GM18511 (cell line): Measurements from ENCODE around the gene RALGPS1.
"Not testable (repeated sequence)": the region's sequence is repeated elsewhere in the genome, so short reads cannot be mapped to it uniquely, and the experiment has no call there.

Experiments used
- ATAC-seq: cut with Tn5 transposase; IDR thresholded peaks from one replicate; pipeline ENCODE4 v1.9.1; 2021; ENCODE audit warnings: mild to moderate bottlenecking, moderate library complexity; ENCODE audit not compliant: unreplicated experiment

The RALGPS1 gene

DNA sequence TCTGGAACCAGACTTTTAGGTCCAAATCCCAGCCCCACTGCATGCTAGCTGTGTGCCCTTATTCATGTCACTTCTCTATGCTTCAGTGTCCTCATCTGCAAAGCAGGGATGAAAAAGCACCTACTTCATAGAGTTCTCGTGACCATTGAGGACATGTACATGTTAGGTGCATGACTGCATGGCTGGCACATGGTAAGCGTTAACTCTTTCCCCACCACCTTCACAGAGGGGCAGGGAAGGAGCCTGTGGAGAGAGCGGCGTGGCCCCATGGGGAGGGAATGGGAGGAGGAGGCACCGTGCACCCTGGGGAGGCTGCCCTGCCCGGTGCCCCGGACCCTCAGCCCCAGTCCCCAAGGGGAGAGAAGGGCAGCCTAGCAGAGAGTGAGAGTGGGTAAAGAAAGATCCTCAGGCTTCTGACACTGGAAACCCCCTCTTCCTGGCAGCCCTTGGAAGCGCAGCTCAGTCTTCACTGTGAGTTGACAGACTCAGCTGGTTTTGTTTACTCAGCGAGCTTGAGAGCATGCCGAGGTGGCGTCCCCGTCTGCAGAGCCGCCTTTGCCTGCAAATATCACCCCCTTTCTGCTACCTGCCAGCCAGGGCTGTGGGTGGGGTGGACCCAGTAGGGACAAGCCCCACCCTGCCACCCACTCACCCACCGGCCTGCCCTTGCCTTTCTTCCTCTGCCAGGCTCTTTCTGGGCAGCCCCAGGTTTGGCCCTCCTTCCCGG is 218.5 kb downstream of the RALGPS1 start:
- no peak for ATAC-seq

DNA sequence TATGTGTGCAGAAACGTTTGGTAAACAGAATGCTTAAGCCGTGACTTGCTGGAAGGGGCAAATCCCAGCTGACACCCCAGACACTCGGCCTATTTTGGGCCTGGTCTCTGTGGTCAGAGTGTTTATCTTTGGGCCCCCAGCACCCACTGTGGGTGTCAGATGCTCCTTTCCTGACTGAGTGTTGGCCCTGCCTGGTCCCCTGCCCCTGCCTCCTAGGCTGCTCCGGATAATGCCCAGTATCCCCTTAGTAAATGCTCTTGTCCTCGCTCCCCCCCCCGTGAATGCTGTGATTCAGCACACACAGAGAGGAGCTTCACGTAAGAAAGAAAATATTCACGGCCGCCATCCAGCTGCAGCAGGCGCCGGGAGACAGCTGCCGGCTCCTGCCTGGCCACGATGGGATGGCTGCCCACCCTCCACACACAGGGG is 219.2 kb downstream of the RALGPS1 start:
- no peak for ATAC-seq

DNA sequence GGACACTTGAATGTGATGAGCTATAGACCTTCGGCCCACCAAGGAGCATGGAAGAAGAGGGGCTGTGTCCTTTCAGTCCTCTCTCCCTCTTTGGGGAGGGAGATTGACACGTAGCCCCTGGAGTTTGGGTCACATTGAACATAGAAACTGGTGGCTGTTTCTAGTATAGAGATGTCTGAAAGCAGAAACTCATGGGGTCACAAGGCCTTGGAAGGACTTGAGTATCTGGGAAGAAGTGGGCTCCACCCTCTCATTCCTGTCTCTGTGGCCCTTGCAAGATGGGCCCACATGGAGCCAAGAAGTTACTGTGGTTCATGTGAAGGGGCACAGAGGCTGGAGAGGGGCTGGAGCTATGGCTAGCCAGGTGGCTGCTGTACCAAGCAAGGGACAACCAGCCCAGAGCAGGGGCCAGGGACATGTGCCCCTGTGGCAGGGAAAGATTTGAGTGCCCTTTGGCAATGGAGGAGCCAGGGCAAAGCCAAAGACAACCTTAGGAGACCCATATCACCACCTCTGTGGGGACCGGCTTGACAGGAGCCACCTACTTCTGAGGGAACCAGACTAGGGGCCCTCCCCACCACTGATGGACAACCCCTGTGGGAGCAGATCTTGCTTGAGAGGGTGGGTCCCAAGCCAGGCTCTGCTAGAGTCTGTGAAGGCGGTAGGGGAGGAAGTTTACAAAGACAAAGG is 220.6 kb downstream of the RALGPS1 start:
- no peak for ATAC-seq

DNA sequence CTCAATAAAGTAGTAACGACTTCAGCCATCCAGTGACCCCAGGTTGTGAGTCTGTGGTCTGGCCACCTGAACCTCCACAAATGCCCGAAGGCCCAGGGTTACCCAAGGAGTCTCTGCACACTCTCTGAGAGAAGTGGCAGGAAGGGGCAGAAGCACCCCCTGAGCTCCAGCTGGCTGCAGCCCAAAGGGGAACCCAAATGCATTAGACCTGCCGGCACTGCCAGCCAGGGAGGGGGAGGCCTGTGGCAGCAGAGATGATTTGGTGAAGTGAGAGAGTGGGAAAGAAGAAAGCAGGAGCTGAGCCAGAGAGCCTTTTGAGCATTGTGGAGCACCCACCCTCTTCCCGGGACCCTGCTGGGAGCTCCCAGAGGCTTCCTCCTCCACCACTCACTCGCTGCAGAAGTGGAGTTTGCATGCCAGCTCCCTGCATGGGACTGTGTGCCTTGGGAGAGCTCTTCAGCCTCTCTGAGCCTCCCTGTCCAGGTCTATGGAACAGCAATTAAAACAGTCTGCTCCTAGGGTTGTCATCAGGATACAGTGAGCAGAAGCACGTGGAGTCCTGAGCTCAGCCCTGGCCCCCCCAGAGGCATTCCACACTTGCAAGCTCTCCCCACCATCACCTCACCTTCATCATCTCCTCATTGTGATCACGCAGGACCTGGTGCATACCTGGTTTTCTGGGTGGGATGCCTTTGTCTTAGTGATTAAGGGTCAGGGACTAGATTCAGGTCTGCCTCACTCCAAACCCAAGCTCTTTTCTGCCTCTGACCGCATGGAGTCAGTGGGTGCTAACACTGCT is 221.7 kb downstream of the RALGPS1 start:
- ATAC-seq, result no peak

DNA sequence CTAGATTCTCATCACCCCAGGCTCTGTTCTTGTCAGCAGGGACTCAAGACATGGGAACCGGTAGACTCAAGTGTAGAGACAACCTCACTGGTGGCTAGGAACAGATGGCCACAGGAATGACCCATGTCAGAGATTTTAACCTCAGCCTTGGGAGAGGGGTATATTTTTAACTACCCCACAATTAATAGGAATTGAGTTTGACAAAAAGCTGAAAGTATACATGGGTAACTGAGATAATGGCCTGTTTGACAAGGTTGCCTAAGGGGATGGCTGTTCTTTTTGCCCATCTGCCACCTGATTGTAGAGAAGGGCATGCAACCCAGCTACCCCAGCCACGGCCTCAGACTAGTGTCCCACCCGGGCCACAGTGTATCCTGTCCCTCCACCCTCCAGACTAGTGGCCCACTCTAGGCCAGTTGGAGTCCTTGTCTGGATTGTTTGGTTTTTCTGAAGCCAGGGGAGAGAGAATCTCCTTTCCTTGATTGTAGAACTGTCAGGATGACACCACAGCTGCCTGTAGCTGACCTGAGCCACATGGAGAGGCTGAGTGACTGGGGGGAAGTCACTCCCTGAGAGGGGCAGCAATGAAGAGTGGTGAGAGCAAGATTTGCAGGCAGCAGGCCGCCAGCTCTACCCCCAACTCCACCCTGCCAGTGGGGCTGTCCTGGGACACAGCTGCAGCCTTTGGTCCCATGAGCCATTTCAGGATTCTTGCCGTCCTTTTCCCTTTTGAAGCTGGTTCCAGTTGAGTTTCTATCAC is 222.5 kb downstream of the RALGPS1 start:
- no peak for ATAC-seq

DNA sequence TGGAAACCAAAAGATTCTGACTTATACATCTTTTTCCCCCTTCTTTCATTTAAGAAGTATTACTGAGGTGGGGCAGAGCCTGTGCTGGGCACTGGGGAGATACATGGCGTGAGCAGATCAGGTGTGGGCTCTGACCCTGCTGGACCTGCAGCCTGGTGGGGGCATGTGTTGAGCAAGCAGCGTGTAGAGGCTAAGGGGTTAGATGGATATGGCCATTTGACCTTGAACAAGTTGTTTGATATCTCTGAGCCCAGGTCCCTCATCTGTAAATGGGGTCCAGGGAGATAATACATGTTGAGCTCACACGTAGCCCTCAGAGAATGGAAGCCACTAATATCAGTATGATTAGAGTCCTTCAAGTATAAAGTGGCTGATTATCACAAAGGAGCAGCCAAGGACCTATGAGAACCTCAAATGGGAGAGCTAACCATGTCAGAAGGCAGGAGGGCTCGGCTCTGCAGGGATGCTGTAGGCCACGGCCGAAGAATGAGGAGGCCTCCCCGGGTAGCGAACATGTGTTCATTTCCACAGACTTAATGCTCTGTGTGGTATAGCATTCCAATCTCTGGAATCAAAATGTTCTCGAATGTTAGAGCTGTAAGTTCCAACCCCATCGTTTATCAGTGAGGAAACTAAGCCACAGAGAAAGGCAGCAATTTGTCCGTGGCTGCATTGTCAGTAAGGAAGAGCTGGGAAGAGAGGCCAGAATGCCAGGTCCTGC is 223.2 kb downstream of the RALGPS1 start:
- ATAC-seq, result no peak

DNA sequence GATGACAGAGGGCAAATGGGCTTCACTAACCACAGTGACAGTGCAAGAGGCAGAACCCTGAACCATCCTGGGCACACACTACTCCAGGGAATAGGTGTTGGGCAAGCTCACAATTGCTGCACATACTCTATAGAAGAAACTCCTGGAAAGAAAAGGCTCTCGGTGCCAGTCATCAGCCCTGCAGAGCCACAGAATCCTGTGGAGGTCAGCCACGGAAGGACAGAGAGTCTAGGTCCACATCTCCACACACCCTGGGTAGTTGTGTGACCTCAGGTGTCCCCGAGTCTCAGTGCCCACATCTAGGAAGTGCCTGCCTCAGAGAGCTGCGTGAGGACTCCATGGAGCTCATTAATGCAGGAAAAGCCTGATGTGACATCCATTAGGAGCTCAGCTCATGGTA is 223.9 kb downstream of the RALGPS1 start:
- ATAC-seq, result no peak

DNA sequence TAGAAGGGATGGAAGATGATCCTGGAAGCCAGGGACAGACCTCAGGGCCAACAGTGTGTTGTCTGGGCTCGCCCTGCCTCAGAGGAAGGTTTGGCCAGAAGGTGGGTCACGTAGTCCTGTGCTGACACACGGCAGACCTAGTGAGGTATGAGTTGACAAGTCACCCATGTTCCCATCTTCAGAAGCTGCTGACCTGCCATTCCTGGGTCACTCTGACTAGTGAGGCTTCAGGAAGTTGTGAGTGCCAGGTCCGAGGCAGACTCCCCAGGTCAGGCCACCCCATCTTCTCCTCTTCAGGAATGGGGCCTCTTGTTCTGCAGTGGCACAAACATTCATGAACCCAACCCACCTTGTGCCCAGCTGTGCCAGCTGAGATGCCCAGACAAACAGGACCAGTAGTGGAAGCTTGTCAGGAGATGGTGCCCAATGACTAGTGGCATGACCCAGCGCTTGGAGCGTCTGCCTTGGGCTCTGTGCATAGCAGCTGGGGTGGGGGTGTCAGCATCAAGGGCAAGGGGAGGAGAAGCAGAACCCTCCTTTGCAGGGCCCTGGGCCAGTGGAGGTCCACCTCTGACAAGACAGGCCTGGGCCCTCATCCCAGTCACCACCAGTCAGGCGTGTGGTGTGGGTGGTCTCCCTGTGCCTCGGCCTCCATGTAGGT is 224.6 kb downstream of the RALGPS1 start:
- no peak for ATAC-seq

DNA sequence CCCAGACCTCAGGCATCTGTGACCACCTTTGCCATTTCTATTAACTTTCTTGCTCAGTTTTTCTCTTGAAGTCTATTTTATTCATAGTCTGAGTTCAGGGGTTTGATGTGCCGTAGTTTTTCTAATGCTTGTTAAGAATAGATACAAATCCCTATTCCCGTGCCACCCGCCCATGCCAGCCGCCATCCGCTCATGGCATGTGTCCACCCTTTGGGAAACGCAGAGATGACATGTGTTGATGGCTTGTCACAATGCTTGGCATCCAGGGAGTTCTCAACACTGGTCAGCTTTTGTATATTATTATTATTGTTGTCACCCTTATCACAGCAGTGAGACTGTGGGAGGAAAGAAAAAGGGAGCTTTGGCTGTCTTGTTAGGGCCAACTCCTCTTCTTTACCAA is 225.2 kb downstream of the RALGPS1 start:
- ATAC-seq, result no peak

DNA sequence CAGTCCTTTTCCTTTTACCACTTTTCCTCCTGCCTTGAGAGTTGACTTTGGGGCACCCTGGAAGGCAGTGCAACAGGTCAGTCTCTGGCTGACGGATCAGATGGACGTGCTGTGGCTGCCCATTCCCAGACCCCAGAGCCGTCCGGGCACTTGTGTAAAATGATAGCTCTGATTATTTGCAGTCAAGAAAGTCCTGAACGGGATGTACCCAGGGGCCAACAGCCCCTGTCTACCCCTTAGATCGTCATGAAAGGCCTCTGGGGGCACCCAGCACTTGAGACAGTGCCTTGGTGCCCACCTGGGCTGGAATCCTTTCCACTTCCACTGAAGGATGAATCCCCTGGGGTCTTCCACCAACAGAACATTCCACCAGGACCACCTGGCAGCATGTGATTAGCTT is 225.6 kb downstream of the RALGPS1 start:
- no peak for ATAC-seq

DNA sequence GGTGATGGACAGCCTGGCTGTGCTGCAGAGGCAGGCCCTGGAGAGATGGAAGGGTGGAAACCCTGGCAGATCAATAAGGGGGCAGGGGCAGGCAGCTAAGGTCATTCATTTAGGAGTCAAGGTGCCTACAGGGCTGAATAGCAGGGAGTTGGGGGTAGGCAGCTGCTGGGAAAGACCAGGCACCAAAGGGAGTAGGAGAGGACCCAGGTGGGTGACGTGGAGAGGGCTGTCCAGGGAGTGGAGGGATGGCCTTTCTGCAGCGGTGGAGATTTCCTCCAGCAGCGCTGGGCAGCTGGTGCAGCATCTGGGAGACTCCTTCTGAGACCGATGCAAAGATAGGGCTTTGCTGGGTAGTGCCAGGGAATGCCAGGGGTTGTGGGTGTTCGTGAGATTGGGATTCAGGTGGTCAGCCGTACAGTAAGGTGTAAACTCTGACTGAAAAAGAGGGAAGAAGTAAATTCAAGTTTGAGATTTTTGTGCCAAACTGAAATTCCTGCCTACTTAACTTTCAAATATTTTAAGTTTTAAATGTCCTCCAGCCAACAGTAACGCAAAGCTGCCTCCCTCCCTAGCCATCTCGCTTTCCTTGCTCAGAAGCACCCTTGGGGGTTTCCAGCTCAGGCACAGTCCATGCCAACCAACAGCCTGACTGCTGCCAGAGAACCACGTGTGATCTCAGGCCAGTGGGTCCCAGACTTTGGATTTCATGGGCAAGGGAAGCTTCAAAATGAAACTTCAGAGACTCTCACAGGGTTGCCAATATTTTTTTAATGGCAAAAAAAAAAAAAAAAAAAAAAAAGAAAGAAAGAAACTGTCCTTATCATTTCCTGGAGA is 226.5 kb downstream of the RALGPS1 start:
- ATAC-seq, result no peak

DNA sequence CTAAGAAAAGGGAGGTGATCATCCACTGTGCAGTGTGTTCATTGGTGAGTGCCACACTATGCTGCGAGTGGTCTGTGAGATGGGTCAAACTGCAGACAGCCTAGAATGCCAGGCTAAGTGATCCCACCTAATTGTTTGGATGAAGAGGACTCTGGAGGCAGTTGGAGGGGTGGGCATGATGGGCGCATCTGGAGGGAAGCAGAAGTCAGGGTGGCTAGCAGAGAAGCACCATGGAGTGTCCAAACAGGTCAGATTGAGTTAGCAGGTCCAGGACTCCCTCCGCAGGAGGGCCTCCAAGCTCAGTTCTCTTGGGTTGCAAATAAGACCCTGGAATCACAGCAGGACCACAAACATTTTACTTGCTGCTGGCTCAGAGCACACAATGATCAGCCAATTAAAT is 227.7 kb downstream of the RALGPS1 start:
- ATAC-seq, result no peak

DNA sequence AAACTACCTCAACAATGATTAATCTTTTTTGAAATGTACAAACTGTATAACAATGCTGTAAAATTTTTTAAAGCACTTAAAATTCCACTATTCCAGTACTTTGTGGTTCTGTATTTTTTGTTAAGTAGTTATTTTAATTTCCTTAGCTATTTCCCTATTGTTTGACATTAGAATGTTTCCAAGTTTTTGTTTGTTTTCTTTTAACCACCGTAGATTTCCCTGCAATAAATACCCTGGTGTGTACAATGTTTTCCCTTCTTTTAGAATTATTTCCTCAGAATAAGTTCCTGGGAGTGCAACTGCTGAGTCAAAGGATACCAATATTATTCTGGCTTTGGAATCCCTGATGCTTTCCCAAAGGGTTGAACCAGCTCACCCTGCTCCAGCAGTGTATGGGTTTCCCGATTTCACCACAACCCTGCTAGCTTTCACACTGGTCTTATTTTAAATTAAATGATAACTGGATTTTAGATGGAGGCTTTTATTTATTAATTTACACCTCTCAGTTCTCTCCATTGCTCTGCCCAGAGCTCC is 228.4 kb downstream of the RALGPS1 start:
- ATAC-seq, result no peak

DNA sequence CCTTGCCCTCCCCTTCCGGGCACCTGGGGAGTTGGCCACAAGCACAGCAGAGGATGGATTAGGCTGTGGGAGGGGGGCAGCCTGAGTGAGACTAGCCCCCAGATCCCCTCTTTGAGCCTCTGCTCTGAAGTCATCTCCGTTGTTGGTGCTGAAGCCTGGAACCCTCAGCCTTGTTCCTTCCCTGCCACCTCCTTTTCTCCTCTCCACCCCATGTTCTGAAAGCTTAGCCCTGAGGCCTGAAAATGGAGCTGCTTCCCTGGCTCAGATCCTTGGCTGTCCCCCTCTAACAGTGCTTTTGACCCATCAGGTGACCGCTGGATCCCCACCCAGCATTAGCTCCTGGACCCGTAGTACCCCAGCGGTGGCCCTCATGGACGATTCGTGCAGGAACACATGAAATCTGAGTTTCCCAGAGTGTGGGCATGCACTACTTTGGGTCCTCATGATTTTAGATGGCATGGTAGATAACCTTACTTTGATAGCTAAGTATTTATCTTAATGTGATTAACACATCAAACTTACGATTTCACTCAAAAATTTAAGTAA is 229.4 kb downstream of the RALGPS1 start:
- ATAC-seq, result no peak

DNA sequence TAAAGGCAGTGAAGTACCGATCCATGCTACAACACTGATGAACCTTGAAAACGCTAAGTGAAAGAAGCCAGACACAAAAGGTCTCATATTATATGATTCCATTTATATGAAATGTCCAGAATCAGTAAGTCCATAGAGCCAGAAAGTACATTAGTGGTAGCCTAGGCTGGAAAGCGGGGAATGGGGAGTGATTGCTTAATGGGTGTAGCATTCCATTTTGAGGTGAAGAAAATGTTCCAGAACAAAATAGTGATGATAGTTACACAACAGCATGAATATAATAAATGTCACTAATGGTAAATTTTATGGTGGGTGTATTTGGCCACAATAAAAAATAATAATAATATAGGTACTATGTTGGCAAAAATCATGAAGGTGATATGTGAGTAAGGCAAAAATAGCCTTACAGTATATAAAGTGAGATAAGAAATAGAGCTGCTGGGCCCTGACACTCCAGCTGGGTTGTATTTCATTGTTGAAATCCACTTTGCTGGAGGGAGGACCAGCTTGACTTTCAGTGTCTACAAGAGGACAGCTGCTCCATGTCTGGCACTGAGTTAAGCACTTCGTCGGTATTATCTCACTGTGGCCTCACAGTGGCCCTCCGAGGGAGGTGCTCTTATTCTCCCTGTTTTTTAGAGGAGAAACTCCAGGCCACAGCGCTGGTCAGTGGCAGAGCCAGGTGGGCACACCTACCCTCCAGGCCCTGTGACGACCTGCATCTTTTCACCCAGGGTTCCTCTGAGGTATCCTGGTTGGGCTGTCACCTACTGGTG is 230.3 kb downstream of the RALGPS1 start:
- ATAC-seq, result no peak

DNA sequence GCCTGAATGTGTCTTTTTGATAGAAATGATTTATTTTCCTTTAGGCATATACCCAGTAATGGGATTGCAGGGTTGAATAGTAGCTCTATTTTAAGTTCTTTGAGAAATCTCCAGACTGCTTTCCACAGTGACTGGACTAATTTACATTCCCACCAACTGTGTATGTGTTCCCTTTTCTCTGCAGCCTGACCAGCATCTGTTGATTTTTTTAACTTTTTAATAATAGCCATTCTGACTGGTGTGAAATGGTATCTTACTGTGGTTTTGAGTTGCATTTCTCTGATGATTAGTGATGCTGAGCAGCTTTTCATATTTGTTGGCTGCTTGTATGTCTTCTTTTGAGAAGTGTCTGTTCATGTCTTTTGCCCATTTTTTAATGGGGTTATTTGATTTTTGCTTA is 232.3 kb downstream of the RALGPS1 start:
- not testable (repeated sequence) for ATAC-seq

DNA sequence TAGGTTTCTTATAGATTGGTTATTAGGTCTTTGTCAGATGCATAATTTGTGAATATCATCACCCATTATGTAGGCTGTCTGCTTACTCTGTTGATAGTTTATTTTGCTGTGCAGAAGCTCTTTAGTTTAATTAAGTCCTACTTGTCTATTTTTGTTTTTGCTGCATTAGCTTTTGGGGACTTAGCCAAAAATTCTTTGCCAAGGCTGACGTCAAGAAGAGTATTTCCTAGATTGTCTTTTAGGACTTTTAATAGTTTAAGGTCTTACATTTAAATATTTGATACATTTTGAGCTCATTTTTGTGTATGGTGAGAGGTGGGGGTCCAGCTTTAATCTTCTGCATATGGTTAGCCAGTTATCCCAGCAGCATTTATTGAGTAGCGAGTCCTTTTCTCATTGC is 232.7 kb downstream of the RALGPS1 start:
- ATAC-seq, result no peak

DNA sequence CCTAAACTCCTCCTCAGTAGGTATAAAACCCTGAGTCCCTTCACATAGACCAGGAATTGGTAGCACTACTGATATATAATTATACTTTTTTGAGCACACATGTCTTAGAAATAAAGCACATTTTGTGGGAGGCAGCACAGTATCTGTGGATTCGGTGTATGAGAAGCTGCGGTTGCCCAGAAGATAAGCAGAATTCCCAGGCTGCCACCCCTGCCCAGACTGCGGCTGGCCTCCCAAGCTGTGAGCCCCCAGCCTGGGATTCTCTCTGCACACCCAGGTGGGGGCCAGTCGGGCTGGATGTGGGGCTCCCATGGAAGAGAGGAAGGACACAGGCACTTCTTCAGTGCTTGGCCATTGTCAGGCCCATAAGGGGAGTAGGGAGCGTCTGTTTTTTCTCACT is 233.4 kb downstream of the RALGPS1 start:
- ATAC-seq, result no peak
